Lower lobe of right lung (tissue), 2 donors: ENCODE data around the gene SH3BP4. TPM values are rescaled to one million over a fixed set of nuclear protein-coding genes. Genes with fewer than 3 reads are reported as not detected.
A peak's percentile ranks its signal among the peaks of the same experiment; 100 is the strongest.

Experiments used
- ATAC-seq, 2 donors: fragments of 200-7000 bp; cut with Tn5 transposase; one replicate each; pipeline ENCODE4 v1.9.1; 2020 to 2022; ENCODE audit warnings: mild to moderate bottlenecking in 2 of 2, moderate library complexity in 2 of 2
- DNase-seq: peaks from one replicate; pipeline ENCODE4 v3.0.0-alpha.2; 2020
- H3K27ac ChIP-seq: fragments of 200-600 bp; one replicate; pipeline ENCODE4 v1.8.0; 2022
- H3K27me3 ChIP-seq: fragments of 200-600 bp; one replicate; pipeline ENCODE4 v1.8.0; 2022; ENCODE audit warnings: low read depth
- H3K36me3 ChIP-seq: fragments of 200-600 bp; one replicate; pipeline ENCODE4 v1.8.0; 2022; ENCODE audit warnings: mild to moderate bottlenecking
- H3K4me1 ChIP-seq: fragments of 200-600 bp; one replicate; pipeline ENCODE4 v1.8.0; 2022
- H3K4me3 ChIP-seq: fragments of 200-600 bp; one replicate; pipeline ENCODE4 v1.8.0; 2022; ENCODE audit warnings: mild to moderate bottlenecking
- H3K9me3 ChIP-seq: fragments of 200-600 bp; one replicate; pipeline ENCODE4 v1.8.0; 2022
- CTCF ChIP-seq: fragments of 200-600 bp; IDR thresholded peaks from one replicate; pipeline ENCODE4 v1.8.0; 2022; ENCODE audit warnings: antibody characterized with exemption, mild to moderate bottlenecking
- intact Hi-C: fragments of 100-400 bp; cut with DNase I; formaldehyde crosslinking; loops from one replicate; pipeline ENCODE4 v1.11.0; 2022
- total RNA-seq: library from RNA; stranded (reverse); fragmentation: NEBNext Ultra II Directional; extraction: Animal tissue kit (Norgen Biotek cat#: 25700); gene quantifications from one replicate; pipeline ENCODE4 v1.2.1, GENCODE V29; 2021
- donor health status: DM: no; HTN: yes; CAD: no; lungs with severe emphysema.

SH3BP4 gene
- total RNA-seq, 1 donor from 2014 or later: 36.8 TPM

GRCh38 chr2:234967201-234967869 lies 15.5 kb downstream of the SH3BP4 start:
- TF ChIP-seq CTCF: no peak
- Histone ChIP-seq H3K27ac (no peak overlapping the region), H3K36me3 (no peaks in the 10 kb centered on the region), H3K4me3 (no peak overlapping the region), H3K27me3 (no peaks in the 10 kb centered on the region), H3K9me3 (no peaks in the 10 kb centered on the region), H3K4me1 (peaks cover 14% of the 10 kb centered on the region)
- intact Hi-C loops: no loop called here
- ATAC-seq (no peak), DNase-seq (no peak)

GRCh38 chr2:234967870-234968208 lies 16.0 kb downstream of the SH3BP4 start:
- ATAC-seq: no peak
- intact Hi-C loops: no loop called here

GRCh38 chr2:234968631-234969305 lies 17.0 kb downstream of the SH3BP4 start:
- no peak for DNase-seq
- H3K4me1 ChIP-seq: peaks cover 9% of the 10 kb centered on the region
- ATAC-seq: no peak
- H3K36me3 ChIP-seq: no peaks in the 10 kb centered on the region
- H3K27me3 ChIP-seq: no peaks in the 10 kb centered on the region
- no peak overlapping the region for H3K27ac ChIP-seq
- intact Hi-C loops: no loop called here
- H3K9me3 ChIP-seq: no peaks in the 10 kb centered on the region
- no peak for TF ChIP-seq CTCF
- H3K4me3 ChIP-seq: no peak overlapping the region

More at GRCh38 chr2:234967870-234968208, 16.0 kb downstream of the SH3BP4 start:
- Histone ChIP-seq H3K9me3 (no peaks in the 10 kb centered on the region), H3K4me3 (no peak overlapping the region), H3K4me1 (peaks cover 14% of the 10 kb centered on the region), H3K27ac (no peak overlapping the region), H3K36me3 (no peaks in the 10 kb centered on the region), H3K27me3 (no peaks in the 10 kb centered on the region)
- no peak for DNase-seq
- TF ChIP-seq CTCF: no peak

GRCh38 chr2:234969306-234970098 lies 17.7 kb downstream of the SH3BP4 start:
- Histone ChIP-seq H3K4me1 (peaks cover 5% of the 10 kb centered on the region), H3K27me3 (no peaks in the 10 kb centered on the region), H3K36me3 (no peaks in the 10 kb centered on the region), H3K9me3 (no peaks in the 10 kb centered on the region), H3K27ac (no peak overlapping the region), H3K4me3 (no peak overlapping the region)
- no peak for TF ChIP-seq CTCF
- DNase-seq (no peak), ATAC-seq (peak in 1 of 2 donors; percentile 12)
- intact Hi-C loops: no loop called here

GRCh38 chr2:234970099-234970440 lies 18.3 kb downstream of the SH3BP4 start:
- intact Hi-C loops: no loop called here
- no peaks in the 10 kb centered on the region for H3K36me3 ChIP-seq
- no peak for DNase-seq
- no peaks in the 10 kb centered on the region for H3K9me3 ChIP-seq
- no peaks in the 10 kb centered on the region for H3K27me3 ChIP-seq
- H3K4me3 ChIP-seq: no peak overlapping the region
- ATAC-seq: no peak
- TF ChIP-seq CTCF: no peak
- no peak overlapping the region for H3K27ac ChIP-seq
- H3K4me1 ChIP-seq: peaks cover 8% of the 10 kb centered on the region
